ENCODE measurements around the gene CRADD.

DNA sequence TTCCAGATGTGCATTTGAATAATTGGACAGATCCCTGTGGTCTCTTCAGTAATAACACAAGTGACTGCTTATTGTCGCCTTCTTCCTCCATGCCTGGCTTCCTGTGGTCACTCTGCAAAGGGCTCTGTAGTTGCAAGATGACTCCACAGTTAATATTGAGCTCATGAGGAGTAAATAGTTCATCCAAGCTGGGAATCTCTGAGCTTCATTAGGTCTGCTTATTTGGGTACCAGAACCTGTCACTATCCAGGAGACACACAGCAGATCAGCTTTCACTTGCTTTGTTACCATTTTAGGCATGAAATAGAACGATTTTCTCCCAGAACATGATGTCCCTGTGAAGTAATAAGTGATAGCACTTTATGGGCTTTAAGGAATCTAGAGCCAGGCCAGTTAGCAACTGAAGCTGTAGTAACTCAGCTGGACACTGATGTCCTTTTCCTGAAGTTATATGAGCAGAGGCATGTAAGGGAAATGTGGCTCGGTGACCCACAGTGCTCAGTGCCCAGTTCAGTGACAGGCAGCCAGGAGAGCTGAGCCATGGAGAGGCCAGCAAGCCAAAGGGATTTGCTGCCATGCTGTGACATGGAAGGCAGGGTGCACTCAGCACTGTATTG, 50.1 kb downstream of the CRADD start:
- no peak for TF ChIP-seq POLR2A (IDR thresholded peaks at IDR 0.05)
- TF ChIP-seq, protein P1, sequence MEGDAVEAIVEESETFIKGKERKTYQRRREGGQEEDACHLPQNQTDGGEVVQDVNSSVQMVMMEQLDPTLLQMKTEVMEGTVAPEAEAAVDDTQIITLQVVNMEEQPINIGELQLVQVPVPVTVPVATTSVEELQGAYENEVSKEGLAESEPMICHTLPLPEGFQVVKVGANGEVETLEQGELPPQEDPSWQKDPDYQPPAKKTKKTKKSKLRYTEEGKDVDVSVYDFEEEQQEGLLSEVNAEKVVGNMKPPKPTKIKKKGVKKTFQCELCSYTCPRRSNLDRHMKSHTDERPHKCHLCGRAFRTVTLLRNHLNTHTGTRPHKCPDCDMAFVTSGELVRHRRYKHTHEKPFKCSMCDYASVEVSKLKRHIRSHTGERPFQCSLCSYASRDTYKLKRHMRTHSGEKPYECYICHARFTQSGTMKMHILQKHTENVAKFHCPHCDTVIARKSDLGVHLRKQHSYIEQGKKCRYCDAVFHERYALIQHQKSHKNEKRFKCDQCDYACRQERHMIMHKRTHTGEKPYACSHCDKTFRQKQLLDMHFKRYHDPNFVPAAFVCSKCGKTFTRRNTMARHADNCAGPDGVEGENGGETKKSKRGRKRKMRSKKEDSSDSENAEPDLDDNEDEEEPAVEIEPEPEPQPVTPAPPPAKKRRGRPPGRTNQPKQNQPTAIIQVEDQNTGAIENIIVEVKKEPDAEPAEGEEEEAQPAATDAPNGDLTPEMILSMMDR (IDR thresholded peaks at IDR 0.05 in 4 of 5, conservative IDR thresholded peaks at IDR 0.05 in 1 of 5): peak in 2 of 5 experiments; percentile 15 to 26

Data from gastrocnemius medialis (tissue), 4 donors.